ENCODE results near the gene OR2Z1. TPM values are rescaled to one million over a fixed set of nuclear protein-coding genes. Genes with fewer than 3 reads are reported as not detected.
A peak's percentile ranks its signal among the peaks of the same experiment; 100 is the strongest.
"Not testable (repeated sequence)": the region's sequence is repeated elsewhere in the genome, so short reads cannot be mapped to it uniquely, and the experiment has no call there.

Gene OR2Z1
- total and polyA plus RNA-seq, 2 donors from 2014 or later: not detected

- FAIRE-seq: no peak
These were observed 10.2 kb downstream of the OR2Z1 start for GRCh38 chr19:8731428-8732169.

DNA sequence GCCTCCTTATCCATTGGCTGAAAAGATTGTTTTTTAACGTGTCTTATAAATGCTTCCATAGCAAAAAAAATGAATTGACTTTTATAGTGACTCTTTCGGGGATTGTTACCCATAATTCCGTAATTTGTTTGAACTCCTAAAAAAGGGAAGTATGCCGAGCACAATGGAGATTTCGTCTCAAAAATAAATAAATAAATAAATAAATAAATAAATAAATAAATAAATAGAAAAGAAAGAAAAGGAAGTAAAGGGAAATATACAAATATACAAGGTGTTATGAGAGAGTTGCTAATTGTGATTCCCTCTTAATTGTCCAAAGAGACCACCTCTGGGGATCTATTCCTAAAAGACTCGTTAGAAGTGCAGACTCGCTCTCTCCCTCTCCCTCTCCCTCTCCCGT lies 16.9 kb downstream of the OR2Z1 start:
- no peaks in the 10 kb centered on the region for H3K4me1 ChIP-seq (ENCODE audit: control insufficient read depth in 2 of 3, insufficient read depth in 2 of 3, low read depth in 1 of 3, low read length in 3 of 3)
- no peak overlapping the region for H3K27ac ChIP-seq (ENCODE audit: low read depth in 2 of 2, low read length in 2 of 2)
- H3K9ac ChIP-seq (ENCODE audit: low read length in 3 of 3): no peak overlapping the region
- H3K9me3 ChIP-seq (ENCODE audit: control insufficient read depth in 2 of 3, insufficient read depth in 1 of 3, low read length in 3 of 3): no peaks in the 10 kb centered on the region
- no peak overlapping the region for H3K4me3 ChIP-seq (ENCODE audit: low read length in 3 of 3)
- H3K36me3 ChIP-seq (ENCODE audit: control insufficient read depth in 2 of 3, insufficient read depth in 3 of 3, low read length in 3 of 3): no peaks in the 10 kb centered on the region
- intact Hi-C loops (cut with DNase I): no loop called here
- DNase-seq: no peak
- no peak for FAIRE-seq
- TF ChIP-seq CTCF (IDR thresholded peaks at IDR 0.05; ENCODE audit: borderline replicate concordance, extremely low read depth, insufficient read depth): no peak
- no peaks in the 10 kb centered on the region for H3K27me3 ChIP-seq (ENCODE audit: control insufficient read depth, insufficient read depth, low read length)

More at GRCh38 chr19:8731428-8732169, 10.2 kb downstream of the OR2Z1 start:
- H3K4me1 ChIP-seq (ENCODE audit: control insufficient read depth in 2 of 3, insufficient read depth in 2 of 3, low read depth in 1 of 3, low read length in 3 of 3): no peaks in the 10 kb centered on the region
- peak in 3 of 5 donors; percentile 39 to 46 (median 39) for DNase-seq
- H3K27ac ChIP-seq (ENCODE audit: low read depth in 2 of 2, low read length in 2 of 2): no peak overlapping the region
- H3K4me3 ChIP-seq (ENCODE audit: low read length in 3 of 3): no peak overlapping the region
- H3K9ac ChIP-seq (ENCODE audit: low read length in 3 of 3): no peak overlapping the region
- H3K27me3 ChIP-seq (ENCODE audit: control insufficient read depth, insufficient read depth, low read length): no peaks in the 10 kb centered on the region
- no peak for TF ChIP-seq CTCF (IDR thresholded peaks at IDR 0.05; ENCODE audit: borderline replicate concordance, extremely low read depth, insufficient read depth)
- no peaks in the 10 kb centered on the region for H3K9me3 ChIP-seq (ENCODE audit: control insufficient read depth in 2 of 3, insufficient read depth in 1 of 3, low read length in 3 of 3)
- H3K36me3 ChIP-seq (ENCODE audit: control insufficient read depth in 2 of 3, insufficient read depth in 3 of 3, low read length in 3 of 3): no peaks in the 10 kb centered on the region
- intact Hi-C loops (cut with DNase I): no loop called here

DNA sequence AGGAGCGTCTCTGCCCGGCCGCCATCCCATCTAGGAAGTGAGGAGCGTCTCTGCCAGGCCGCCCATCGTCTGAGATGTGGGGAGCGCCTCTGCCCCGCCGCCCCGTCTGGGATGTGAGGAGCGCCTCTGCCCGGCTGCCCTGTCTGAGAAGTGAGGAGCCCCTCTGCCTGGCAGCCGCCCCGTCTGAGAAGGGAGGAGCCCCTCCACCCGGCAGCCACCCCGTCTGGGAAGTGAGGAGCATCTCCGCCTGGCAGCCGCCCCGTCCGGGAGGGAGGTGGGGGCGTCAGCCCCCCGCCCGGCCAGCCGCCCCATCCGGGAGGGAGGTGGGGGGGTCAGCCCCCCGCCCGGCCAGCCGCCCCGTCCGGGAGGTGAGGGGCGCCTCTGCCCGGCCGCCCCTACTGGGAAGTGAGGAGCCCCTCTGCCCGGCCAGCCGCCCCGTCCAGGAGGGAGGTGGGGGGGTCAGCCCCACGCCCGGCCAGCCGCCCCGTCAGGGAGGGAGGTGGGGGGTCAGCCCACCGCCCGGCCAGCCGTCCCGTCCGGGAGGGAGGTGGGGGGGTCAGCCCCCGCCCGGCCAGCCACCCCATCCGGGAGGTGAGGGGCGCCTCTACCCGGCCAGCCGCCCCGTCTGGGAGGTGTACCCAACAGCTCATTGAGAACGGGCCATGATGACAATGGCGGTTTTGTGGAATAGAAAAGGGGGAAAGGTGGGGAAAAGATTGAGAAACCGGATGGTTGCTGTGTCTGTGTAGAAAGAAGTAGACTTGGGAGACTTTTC lies 18.0 kb downstream of the OR2Z1 start:
- DNase-seq; FAIRE-seq; intact Hi-C loops (cut with DNase I): not testable (repeated sequence)

DNA sequence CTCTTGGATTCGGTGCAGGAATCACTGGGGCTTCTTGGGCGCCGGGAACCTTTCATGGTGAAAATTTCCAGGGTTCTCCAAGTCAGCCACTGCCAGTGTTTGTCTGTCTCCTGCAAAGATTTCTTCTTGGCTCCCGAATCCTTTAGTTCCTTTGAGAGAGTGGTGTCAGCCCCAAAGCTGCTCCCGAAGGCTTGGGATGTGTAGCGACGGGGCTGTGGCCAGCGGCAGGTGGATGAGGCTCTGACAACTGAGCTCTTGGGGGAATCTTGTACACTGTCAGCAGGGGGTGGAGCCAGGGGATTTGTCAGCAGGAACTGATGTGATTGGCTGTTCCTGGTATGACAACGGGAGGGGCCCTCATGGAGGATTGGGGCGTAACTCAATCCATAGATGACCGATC lies 45.8 kb downstream of the OR2Z1 start:
- H3K4me1 ChIP-seq (ENCODE audit: control insufficient read depth in 2 of 3, insufficient read depth in 2 of 3, low read depth in 1 of 3, low read length in 3 of 3); intact Hi-C loops (cut with DNase I); H3K4me3 ChIP-seq (ENCODE audit: low read length in 3 of 3); FAIRE-seq; H3K9me3 ChIP-seq (ENCODE audit: control insufficient read depth in 2 of 3, insufficient read depth in 1 of 3, low read length in 3 of 3); H3K27ac ChIP-seq (ENCODE audit: low read depth in 2 of 2, low read length in 2 of 2); H3K27me3 ChIP-seq (ENCODE audit: control insufficient read depth, insufficient read depth, low read length); H3K36me3 ChIP-seq (ENCODE audit: control insufficient read depth in 2 of 3, insufficient read depth in 3 of 3, low read length in 3 of 3); H3K9ac ChIP-seq (ENCODE audit: low read length in 3 of 3): not testable (repeated sequence)
- peak in 1 of 5 donors; percentile 37 for DNase-seq

More for the DNA sequence above, 18.0 kb downstream of the OR2Z1 start:
- H3K4me1 ChIP-seq (ENCODE audit: control insufficient read depth in 2 of 3, insufficient read depth in 2 of 3, low read depth in 1 of 3, low read length in 3 of 3); H3K27me3 ChIP-seq (ENCODE audit: control insufficient read depth, insufficient read depth, low read length); H3K9ac ChIP-seq (ENCODE audit: low read length in 3 of 3); H3K36me3 ChIP-seq (ENCODE audit: control insufficient read depth in 2 of 3, insufficient read depth in 3 of 3, low read length in 3 of 3); H3K27ac ChIP-seq (ENCODE audit: low read depth in 2 of 2, low read length in 2 of 2); H3K4me3 ChIP-seq (ENCODE audit: low read length in 3 of 3); H3K9me3 ChIP-seq (ENCODE audit: control insufficient read depth in 2 of 3, insufficient read depth in 1 of 3, low read length in 3 of 3): not testable (repeated sequence)

DNA sequence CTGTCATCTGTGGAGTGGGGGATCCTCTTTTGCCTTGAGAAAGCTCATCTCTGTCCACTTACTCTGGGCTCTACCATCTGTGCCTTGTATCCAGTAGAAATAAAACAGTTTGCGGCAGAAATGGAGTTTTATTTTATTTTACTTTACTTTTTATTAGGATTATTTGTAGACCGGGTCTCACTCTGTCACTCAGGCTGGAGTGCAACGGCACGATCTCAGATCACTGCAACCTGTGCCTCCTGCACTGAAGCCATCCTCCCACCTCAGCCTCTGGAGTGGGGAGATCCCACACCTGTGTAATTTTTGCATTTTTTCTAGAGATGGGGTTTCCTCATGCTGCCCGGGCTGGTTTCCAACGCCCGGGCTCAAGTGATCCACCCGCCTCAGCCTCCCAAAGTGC lies 47.8 kb downstream of the OR2Z1 start:
- H3K9ac ChIP-seq (ENCODE audit: low read length in 3 of 3); H3K4me1 ChIP-seq (ENCODE audit: control insufficient read depth in 2 of 3, insufficient read depth in 2 of 3, low read depth in 1 of 3, low read length in 3 of 3); H3K9me3 ChIP-seq (ENCODE audit: control insufficient read depth in 2 of 3, insufficient read depth in 1 of 3, low read length in 3 of 3); H3K36me3 ChIP-seq (ENCODE audit: control insufficient read depth in 2 of 3, insufficient read depth in 3 of 3, low read length in 3 of 3); DNase-seq; intact Hi-C loops (cut with DNase I); FAIRE-seq; H3K27ac ChIP-seq (ENCODE audit: low read depth in 2 of 2, low read length in 2 of 2); H3K4me3 ChIP-seq (ENCODE audit: low read length in 3 of 3); H3K27me3 ChIP-seq (ENCODE audit: control insufficient read depth, insufficient read depth, low read length): not testable (repeated sequence)

DNA sequence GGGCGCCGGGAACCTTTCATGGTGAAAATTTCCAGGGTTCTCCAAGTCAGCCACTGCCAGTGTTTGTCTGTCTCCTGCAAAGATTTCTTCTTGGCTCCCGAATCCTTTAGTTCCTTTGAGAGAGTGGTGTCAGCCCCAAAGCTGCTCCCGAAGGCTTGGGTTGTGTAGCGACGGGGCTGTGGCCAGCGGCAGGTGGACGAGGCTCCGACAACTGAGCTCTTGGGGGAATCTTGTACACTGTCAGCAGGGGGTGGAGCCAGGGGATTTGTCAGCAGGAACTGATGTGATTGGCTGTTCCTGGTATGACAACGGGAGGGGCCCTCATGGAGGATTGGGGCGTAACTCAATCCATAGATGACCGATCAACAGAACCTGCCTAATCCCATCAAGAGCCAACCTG lies 52.2 kb downstream of the OR2Z1 start:
- DNase-seq; H3K4me1 ChIP-seq (ENCODE audit: control insufficient read depth in 2 of 3, insufficient read depth in 2 of 3, low read depth in 1 of 3, low read length in 3 of 3); intact Hi-C loops (cut with DNase I); FAIRE-seq; H3K27ac ChIP-seq (ENCODE audit: low read depth in 2 of 2, low read length in 2 of 2); H3K36me3 ChIP-seq (ENCODE audit: control insufficient read depth in 2 of 3, insufficient read depth in 3 of 3, low read length in 3 of 3); H3K9me3 ChIP-seq (ENCODE audit: control insufficient read depth in 2 of 3, insufficient read depth in 1 of 3, low read length in 3 of 3); H3K4me3 ChIP-seq (ENCODE audit: low read length in 3 of 3); H3K9ac ChIP-seq (ENCODE audit: low read length in 3 of 3); H3K27me3 ChIP-seq (ENCODE audit: control insufficient read depth, insufficient read depth, low read length): not testable (repeated sequence)

Data from kidney (tissue), 14 donors.